SJCRH30 (cell line): ENCODE measurements around the gene GFOD1. TPM values are rescaled to one million over a fixed set of nuclear protein-coding genes. Genes with fewer than 3 reads are reported as not detected.
A peak's percentile ranks its signal among the peaks of the same experiment; 100 is the strongest.
"Not testable (repeated sequence)": the region's sequence is repeated elsewhere in the genome, so short reads cannot be mapped to it uniquely, and the experiment has no call there.

Experiments used
- DNase-seq, 2 experiments: peaks; one replicate each; pipeline ENCODE4 v3.0.0-alpha.2; 2015 to 2020
- H3K27ac ChIP-seq: fragments of 250-450 bp; sonication (Bioruptor Pico); 2 replicates; pipeline ENCODE4 v1.5.1; 2020; ENCODE audit warnings: mild to moderate bottlenecking, moderate library complexity
- H3K27me3 ChIP-seq: fragments of 250-450 bp; sonication (Bioruptor Pico); 2 replicates; pipeline ENCODE4 v1.5.1; 2020; ENCODE audit warnings: mild to moderate bottlenecking, moderate library complexity
- H3K36me3 ChIP-seq: fragments of 250-450 bp; sonication (Bioruptor Pico); 2 replicates; pipeline ENCODE4 v1.5.1; 2020; ENCODE audit warnings: mild to moderate bottlenecking, moderate library complexity
- H3K4me1 ChIP-seq: fragments of 250-450 bp; sonication (Bioruptor Pico); 2 replicates; pipeline ENCODE4 v1.5.1; 2020; ENCODE audit warnings: mild to moderate bottlenecking, moderate library complexity
- H3K4me3 ChIP-seq: fragments of 250-450 bp; sonication (Bioruptor Pico); 2 replicates; pipeline ENCODE4 v1.5.1; 2020; ENCODE audit warnings: mild to moderate bottlenecking, moderate library complexity
- H3K9me3 ChIP-seq: fragments of 250-450 bp; sonication (Bioruptor Pico); replicated peaks from 2 replicates; pipeline ENCODE4 v1.5.1; 2020; ENCODE audit warnings: mild to moderate bottlenecking, moderate library complexity
- total RNA-seq: library from RNA; depleted of rRNA; stranded (reverse); fragments of >200 nt; shearing (Covaris generic); gene quantifications from 2 replicates; pipeline ENCODE4 v1.2.3, GENCODE V29; 2014

Gene GFOD1
- total RNA-seq, 1 experiment from 2014 or later = 2.9 TPM

GRCh38 chr6:13467216-13467600 is 20.2 kb downstream of the GFOD1 start:
- Histone ChIP-seq H3K4me1 (peaks cover 31% of the 10 kb centered on the region), H3K27me3 (no peaks in the 10 kb centered on the region), H3K27ac (peak overlapping the region; percentile 46), H3K9me3 (no peaks in the 10 kb centered on the region), H3K4me3 (0 out of 2 replicates have a peak overlapping the region, but pooled peaks have one; percentile 4), H3K36me3 (no peaks in the 10 kb centered on the region)
- peak; percentile 26 to 37 for DNase-seq

- H3K36me3 ChIP-seq = no peaks in the 10 kb centered on the region
- peak in 1 of 2 experiments; percentile 30 for DNase-seq
- 0 out of 2 replicates have a peak overlapping the region, but pooled peaks have one; percentile 4 for H3K4me3 ChIP-seq
- H3K27ac ChIP-seq = peak overlapping the region; percentile 46
- H3K27me3 ChIP-seq = no peaks in the 10 kb centered on the region
- peaks cover 33% of the 10 kb centered on the region for H3K4me1 ChIP-seq
- no peaks in the 10 kb centered on the region for H3K9me3 ChIP-seq
These were observed 20.8 kb downstream of the GFOD1 start for GRCh38 chr6:13466304-13467215.

DNA sequence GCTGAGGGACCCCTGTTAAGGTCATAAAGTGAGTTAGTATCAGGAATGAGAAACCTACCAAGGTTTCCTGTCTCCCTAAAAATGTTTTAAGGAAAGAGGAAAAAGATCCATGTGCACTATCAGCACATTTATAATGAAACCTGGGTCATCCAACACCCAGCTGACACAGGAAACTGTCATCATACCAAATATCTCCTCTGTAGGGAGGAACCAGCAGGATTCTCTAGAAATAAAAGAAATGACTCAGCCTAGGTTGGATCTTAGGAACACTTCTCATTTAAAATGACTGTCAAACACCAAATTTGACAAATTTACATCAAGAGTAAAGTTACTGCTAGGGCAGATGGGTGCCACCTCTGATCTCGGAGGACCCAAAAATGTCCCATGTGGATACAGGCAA is 21.7 kb downstream of the GFOD1 start:
- Histone ChIP-seq H3K27me3 (no peaks in the 10 kb centered on the region), H3K9me3 (no peaks in the 10 kb centered on the region), H3K27ac (no peak overlapping the region), H3K36me3 (no peaks in the 10 kb centered on the region), H3K4me1 (peaks cover 32% of the 10 kb centered on the region), H3K4me3 (no peak overlapping the region)
- no peak for DNase-seq

- no peaks in the 10 kb centered on the region for H3K9me3 ChIP-seq
- no peak overlapping the region for H3K27ac ChIP-seq
- no peak for DNase-seq
- H3K4me1 ChIP-seq = peaks cover 24% of the 10 kb centered on the region
- no peak overlapping the region for H3K4me3 ChIP-seq
- no peaks in the 10 kb centered on the region for H3K27me3 ChIP-seq
- H3K36me3 ChIP-seq = no peaks in the 10 kb centered on the region
These were observed 23.5 kb downstream of the GFOD1 start for GRCh38 chr6:13463941-13464340.

DNA sequence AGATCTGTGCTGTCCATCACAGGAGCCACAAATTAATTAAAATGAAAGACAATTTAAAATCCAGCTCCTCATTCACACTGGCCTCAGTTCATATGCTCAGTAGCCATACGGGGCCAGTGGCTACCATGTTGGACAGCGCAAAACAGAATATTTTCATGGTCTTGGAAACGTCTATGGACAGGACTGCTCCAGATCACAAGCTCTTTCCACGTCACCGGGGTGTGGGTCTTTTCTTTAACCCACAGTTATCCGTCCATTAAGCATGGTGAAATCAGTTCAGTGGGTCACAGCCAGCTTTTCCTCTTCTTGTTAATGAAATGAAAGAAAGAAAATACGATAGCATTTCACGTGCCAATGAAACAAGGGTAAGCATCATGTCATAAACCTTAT is 24.1 kb downstream of the GFOD1 start:
- Histone ChIP-seq H3K4me1 (peaks cover 24% of the 10 kb centered on the region), H3K9me3 (no peaks in the 10 kb centered on the region)
- DNase-seq = no peak

GRCh38 chr6:13462458-13463327 is 24.7 kb downstream of the GFOD1 start:
- DNase-seq = peak; percentile 39 to 47
- H3K27ac ChIP-seq = no peak overlapping the region; the same call in 1 of the 2 replicates
- peaks cover 21% of the 10 kb centered on the region for H3K4me1 ChIP-seq
- H3K9me3 ChIP-seq = no peaks in the 10 kb centered on the region
- H3K36me3 ChIP-seq = no peaks in the 10 kb centered on the region
- peak overlapping the region; percentile 24 for H3K4me3 ChIP-seq
- no peaks in the 10 kb centered on the region for H3K27me3 ChIP-seq

More for the DNA sequence above, 24.1 kb downstream of the GFOD1 start:
- H3K27me3 ChIP-seq = no peaks in the 10 kb centered on the region
- no peak overlapping the region for H3K27ac ChIP-seq
- H3K4me3 ChIP-seq = no peak overlapping the region; the same call in 1 of the 2 replicates
- H3K36me3 ChIP-seq = no peaks in the 10 kb centered on the region

GRCh38 chr6:13461805-13462204 is 25.6 kb downstream of the GFOD1 start:
- Histone ChIP-seq H3K9me3 (no peaks in the 10 kb centered on the region), H3K4me3 (no peak overlapping the region), H3K27ac (no peak overlapping the region), H3K4me1 (peaks cover 15% of the 10 kb centered on the region), H3K36me3 (no peaks in the 10 kb centered on the region), H3K27me3 (no peaks in the 10 kb centered on the region)
- no peak for DNase-seq

- Histone ChIP-seq H3K27me3 (no peaks in the 10 kb centered on the region), H3K9me3 (no peaks in the 10 kb centered on the region), H3K4me1 (peaks cover 15% of the 10 kb centered on the region), H3K27ac (no peak overlapping the region), H3K36me3 (no peaks in the 10 kb centered on the region), H3K4me3 (no peak overlapping the region)
- DNase-seq = no peak
These were observed 26.1 kb downstream of the GFOD1 start for GRCh38 chr6:13461307-13461706.

DNA sequence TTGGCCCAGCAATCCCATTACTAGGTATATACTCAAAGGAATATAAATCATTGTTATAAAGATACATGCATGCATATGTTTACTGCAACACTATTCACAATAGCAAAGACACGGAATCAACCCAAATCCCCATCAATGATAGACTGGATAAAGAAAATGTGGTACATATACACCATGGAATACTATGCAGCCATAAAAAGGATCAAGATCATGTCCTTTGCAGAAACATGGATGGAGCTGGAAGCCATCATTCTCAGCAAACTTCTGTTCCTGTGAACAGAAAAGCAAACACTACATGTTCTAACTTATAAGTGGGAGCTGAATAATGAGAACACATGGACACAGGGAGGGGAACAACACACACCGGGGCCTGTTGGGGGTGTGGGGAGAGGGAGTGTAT is 27.1 kb downstream of the GFOD1 start:
- not testable (repeated sequence) for H3K27me3 ChIP-seq, H3K9me3 ChIP-seq, H3K4me3 ChIP-seq, H3K36me3 ChIP-seq, DNase-seq, H3K27ac ChIP-seq
- H3K4me1 ChIP-seq = peaks cover 15% of the 10 kb centered on the region

DNA sequence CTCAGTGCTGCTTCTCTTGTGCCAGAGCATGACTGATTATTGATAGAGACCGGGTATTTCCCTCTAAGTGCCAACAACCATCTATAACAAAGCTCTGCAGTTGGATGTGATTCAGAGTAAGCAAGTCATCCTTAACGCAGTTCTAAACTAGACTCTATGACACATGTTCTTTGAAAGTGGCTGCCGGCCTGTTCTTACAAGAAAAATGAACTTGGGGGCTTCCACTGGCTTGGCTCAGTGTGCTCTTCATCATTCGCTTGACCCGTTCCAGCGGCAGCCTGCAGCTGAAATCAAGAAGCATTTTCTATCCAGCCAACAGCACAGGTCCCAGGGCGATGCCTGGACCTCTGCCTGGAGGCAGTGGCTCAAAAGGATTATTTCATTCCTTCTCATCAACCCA is 29.8 kb downstream of the GFOD1 start:
- H3K4me3 ChIP-seq = no peak overlapping the region
- H3K27ac ChIP-seq = no peak overlapping the region
- H3K4me1 ChIP-seq = peaks cover 11% of the 10 kb centered on the region
- H3K27me3 ChIP-seq = no peaks in the 10 kb centered on the region
- no peaks in the 10 kb centered on the region for H3K9me3 ChIP-seq
- no peak for DNase-seq
- H3K36me3 ChIP-seq = no peaks in the 10 kb centered on the region

DNA sequence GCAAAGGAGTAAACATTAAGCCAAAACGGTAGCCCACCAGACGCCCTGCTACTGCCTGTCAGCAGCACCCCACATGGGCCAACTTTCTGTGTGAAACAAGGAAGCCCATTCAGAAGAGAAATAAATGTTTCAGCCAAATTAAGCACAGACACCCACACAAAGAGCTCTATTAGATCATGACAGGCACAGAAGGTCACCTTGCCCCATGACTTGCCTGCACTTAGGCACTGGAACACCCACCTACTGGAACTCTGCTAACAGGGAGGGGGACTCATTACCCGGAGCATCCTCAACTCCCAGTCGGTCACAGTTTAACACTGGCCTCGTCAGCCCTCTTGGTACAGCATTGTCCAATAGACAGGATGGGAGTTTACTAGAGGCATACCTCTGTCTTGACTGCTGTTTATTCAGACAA is 31.8 kb downstream of the GFOD1 start:
- H3K27ac ChIP-seq = no peak overlapping the region
- no peaks in the 10 kb centered on the region for H3K36me3 ChIP-seq
- no peaks in the 10 kb centered on the region for H3K9me3 ChIP-seq
- H3K27me3 ChIP-seq = no peaks in the 10 kb centered on the region
- no peak overlapping the region for H3K4me3 ChIP-seq
- peaks cover 5% of the 10 kb centered on the region; the same call in 1 of the 2 replicates for H3K4me1 ChIP-seq
- no peak for DNase-seq

DNA sequence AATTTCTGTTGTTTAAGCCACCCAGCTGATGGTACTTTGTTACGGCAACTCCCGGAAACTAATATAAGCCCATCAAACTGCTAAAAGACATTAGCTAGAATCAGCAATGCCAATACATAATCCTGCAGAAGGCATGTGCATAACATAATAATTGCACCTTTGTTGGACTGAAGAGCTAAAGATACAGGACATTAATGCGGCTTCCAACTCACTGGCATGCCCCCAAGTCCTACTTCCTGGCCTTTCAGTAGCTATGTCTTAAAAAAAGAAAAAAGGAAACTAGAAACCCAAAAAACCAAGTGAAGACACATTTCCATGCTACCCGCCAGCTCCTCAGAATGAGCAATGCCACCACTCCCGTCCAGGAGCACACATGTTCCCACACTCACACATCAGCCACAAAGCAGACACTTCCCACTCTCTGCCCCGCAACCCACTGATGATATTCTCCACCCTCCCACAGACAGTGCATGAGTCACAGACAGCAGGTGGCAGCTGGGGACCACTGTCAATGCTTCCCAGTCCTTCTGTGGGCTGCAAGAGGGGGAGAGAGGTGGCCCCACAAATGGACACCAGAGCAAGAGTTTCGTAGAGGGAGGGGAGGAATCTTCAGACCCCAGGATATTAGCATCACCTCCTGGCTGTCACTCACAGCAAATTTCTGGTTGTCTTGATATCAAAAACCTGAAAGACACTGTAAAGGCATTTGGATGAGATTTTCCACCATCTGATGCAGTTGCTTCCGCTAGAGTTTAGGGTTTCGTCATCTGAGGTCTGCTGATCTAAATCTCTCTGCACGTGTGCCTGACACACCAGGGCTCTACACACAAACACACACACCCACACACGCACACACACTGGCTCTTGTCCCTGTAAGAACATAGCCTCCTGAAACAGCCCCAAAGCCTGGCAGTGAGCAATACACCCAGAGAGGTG is 32.8 kb downstream of the GFOD1 start:
- no peak overlapping the region for H3K4me3 ChIP-seq
- DNase-seq = peak in 1 of 2 experiments; percentile 5
- H3K4me1 ChIP-seq = peaks cover 5% of the 10 kb centered on the region; the same call in 1 of the 2 replicates
- H3K27me3 ChIP-seq = no peaks in the 10 kb centered on the region
- H3K36me3 ChIP-seq = no peaks in the 10 kb centered on the region
- H3K27ac ChIP-seq = no peak overlapping the region
- H3K9me3 ChIP-seq = no peaks in the 10 kb centered on the region

DNA sequence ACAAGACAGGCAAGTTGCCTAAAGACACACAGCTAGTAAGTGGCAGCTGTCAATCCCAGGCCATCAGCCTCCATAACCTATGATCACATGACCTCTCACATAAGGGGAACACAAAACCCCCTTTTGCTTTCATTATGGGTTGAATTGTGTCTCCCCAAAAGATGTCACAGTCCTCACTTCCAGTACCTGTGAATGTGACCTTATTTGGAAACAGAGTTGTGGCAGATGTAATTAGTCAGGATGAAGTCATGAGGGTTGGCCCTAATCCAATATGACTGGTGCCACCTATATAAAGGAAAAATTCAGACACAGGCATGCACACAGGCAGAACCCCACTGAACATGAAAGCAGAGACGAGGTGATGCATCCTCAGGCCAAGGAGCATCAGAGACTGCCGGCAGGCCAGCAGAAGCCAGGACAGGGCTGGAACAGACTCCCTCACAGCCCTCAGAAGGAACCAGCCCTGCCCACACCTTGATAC is 33.6 kb downstream of the GFOD1 start:
- H3K36me3 ChIP-seq = no peaks in the 10 kb centered on the region
- DNase-seq = no peak
- H3K4me3 ChIP-seq = no peak overlapping the region

GRCh38 chr6:13453153-13453552 is 34.2 kb downstream of the GFOD1 start:
- DNase-seq = no peak
- no peak overlapping the region for H3K4me3 ChIP-seq
- no peak overlapping the region for H3K27ac ChIP-seq
- no peaks in the 10 kb centered on the region for H3K27me3 ChIP-seq
- no peaks in the 10 kb centered on the region for H3K36me3 ChIP-seq
- peaks cover 5% of the 10 kb centered on the region; the same call in 1 of the 2 replicates for H3K4me1 ChIP-seq
- H3K9me3 ChIP-seq = no peaks in the 10 kb centered on the region

More for the DNA sequence above, 33.6 kb downstream of the GFOD1 start:
- Histone ChIP-seq H3K27me3 (no peaks in the 10 kb centered on the region), H3K9me3 (no peaks in the 10 kb centered on the region), H3K4me1 (peaks cover 5% of the 10 kb centered on the region; the same call in 1 of the 2 replicates), H3K27ac (no peak overlapping the region)
